ENCODE results near the gene PDGFA.
"Not testable (repeated sequence)": the region's sequence is repeated elsewhere in the genome, so short reads cannot be mapped to it uniquely, and the experiment has no call there.

PDGFA gene

DNA sequence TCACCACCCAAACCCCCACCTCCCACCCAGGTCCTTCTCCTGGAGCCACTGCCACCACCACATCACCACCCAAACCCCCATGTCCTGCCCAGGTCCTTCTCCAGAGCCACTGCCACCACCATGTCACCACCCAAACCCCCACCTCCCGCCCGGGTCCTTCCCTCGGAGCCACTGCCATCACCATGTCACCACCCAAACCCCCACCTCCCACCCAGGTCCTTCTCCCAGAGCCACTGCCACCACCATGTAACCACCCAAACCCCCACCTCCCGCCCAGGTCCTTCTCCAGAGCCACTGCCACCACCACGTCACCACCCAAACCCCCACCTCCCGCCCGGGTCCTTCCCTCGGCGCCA, 31.9 kb upstream of the PDGFA start:
- not testable (repeated sequence) for H3K36me3 ChIP-seq (ENCODE audit: control insufficient read depth, insufficient read depth, low read length); H3K9me3 ChIP-seq (ENCODE audit: control insufficient read depth, insufficient read depth, low read length); H3K27ac ChIP-seq (ENCODE audit: low read length); H3K4me1 ChIP-seq (ENCODE audit: control insufficient read depth, insufficient read depth, low read length); H3K27me3 ChIP-seq (ENCODE audit: control insufficient read depth, insufficient read depth, low read length); H3K4me3 ChIP-seq (ENCODE audit: low read length); DNase-seq (ENCODE audit: low read depth, low spot score)
- no CpG with 5 or more reads among the region's 9 CpGs for WGBS (ENCODE audit: insufficient coverage, insufficient read length)

DNA sequence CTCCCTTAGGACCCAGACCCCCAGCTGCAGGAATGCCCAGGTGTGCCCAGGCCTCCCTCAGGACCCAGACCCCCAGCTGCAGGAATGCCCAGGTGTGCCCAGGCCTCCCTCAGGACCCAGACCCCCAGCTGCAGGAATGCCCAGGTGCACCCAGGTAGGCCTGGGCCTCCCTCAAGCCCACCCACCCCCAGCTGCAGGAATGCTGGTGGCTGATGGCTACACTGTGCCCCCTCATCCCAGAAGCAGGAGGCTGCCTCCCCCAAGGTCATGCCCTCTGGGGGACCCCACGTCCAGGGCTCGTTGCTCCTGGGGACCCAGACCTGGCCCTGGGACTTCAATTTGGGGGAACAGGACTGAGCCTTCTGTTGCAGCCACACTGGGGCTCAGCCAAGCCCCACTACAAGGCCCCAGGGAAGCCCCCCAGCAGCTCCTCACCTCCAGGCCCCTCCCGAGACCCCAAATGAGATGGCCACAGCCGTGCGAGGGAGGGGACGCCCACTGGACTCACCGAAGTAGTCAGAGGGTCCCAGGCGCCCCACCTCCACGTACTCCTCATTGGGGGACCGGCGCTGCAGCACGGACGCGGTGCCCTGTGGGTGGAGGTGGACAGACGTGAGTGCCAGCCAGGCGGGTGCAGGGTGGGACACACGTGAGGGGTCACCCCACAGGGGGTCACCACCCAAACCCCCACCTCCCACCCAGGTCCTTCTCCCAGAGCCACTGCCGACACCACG, 31.4 kb upstream of the PDGFA start:
- H3K27me3 ChIP-seq (ENCODE audit: control insufficient read depth, insufficient read depth, low read length), result no peaks in the 10 kb centered on the region
- WGBS (ENCODE audit: insufficient coverage, insufficient read length), result no CpG with 5 or more reads among the region's 19 CpGs

DNA sequence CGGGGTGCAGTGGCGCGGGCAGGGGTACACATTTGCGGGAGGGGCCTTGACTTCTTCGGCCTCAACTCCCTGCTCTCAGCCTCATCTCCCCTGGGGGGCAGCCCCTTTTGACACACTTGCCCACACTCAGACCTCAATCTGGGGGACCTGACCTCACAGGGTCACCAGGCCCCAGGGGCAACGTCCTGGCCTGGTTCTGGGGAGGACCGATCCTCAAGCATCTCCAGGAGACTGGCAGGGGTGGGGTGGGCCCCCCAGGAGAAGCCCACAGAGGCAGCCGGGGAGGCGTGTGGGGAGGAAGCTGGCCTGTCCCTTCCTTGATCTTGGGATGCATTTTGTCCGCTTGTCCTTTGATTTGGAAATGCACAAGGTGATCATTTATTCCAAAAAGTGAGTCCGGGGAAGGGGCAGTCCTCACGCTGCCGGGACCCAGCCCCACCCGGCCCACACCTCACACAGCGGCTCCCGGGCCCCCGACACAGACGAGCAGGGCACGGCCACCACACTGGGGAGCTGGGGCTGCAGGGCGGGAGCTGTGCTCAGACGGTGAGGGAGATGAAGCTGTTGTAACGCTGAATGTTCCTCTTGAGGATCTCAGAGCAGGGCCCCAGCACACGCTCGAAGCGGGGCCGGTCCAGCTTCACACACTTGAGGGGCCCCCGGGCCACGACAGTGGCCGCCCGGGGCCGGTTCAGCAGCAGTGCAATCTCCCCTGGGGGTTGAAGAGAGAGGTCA, 30.4 kb upstream of the PDGFA start:
- no peaks in the 10 kb centered on the region for H3K4me1 ChIP-seq (ENCODE audit: control insufficient read depth, insufficient read depth, low read length)
- no peak for DNase-seq (ENCODE audit: low read depth, low spot score)
- no peak overlapping the region for H3K4me3 ChIP-seq (ENCODE audit: low read length)
- no peaks in the 10 kb centered on the region for H3K27me3 ChIP-seq (ENCODE audit: control insufficient read depth, insufficient read depth, low read length)
- no peaks in the 10 kb centered on the region for H3K9me3 ChIP-seq (ENCODE audit: control insufficient read depth, insufficient read depth, low read length)
- no CpG with 5 or more reads among the region's 31 CpGs for WGBS (ENCODE audit: insufficient coverage, insufficient read length)
- no peak overlapping the region for H3K27ac ChIP-seq (ENCODE audit: low read length)
- no peaks in the 10 kb centered on the region; the same call in 1 of the 2 replicates for H3K36me3 ChIP-seq (ENCODE audit: control insufficient read depth, insufficient read depth, low read length)

More for the DNA sequence above, 31.4 kb upstream of the PDGFA start:
- H3K4me1 ChIP-seq (ENCODE audit: control insufficient read depth, insufficient read depth, low read length), result no peaks in the 10 kb centered on the region
- no peaks in the 10 kb centered on the region; the same call in 1 of the 2 replicates for H3K36me3 ChIP-seq (ENCODE audit: control insufficient read depth, insufficient read depth, low read length)
- H3K27ac ChIP-seq (ENCODE audit: low read length), result no peak overlapping the region
- H3K9me3 ChIP-seq (ENCODE audit: control insufficient read depth, insufficient read depth, low read length), result no peaks in the 10 kb centered on the region
- H3K4me3 ChIP-seq (ENCODE audit: low read length), result no peak overlapping the region
- no peak for DNase-seq (ENCODE audit: low read depth, low spot score)

GRCh38 chr7:549066-549890, 29.6 kb upstream of the PDGFA start:
- H3K27ac ChIP-seq (ENCODE audit: low read length), result no peak overlapping the region
- WGBS (ENCODE audit: insufficient coverage, insufficient read length), result no CpG with 5 or more reads among the region's 43 CpGs

GRCh38 chr7:548401-548800, 28.8 kb upstream of the PDGFA start:
- no peak for DNase-seq (ENCODE audit: low read depth, low spot score)
- H3K4me1 ChIP-seq (ENCODE audit: control insufficient read depth, insufficient read depth, low read length), result no peaks in the 10 kb centered on the region
- WGBS (ENCODE audit: insufficient coverage, insufficient read length), result no CpG with 5 or more reads among the region's 11 CpGs
- no peak overlapping the region for H3K4me3 ChIP-seq (ENCODE audit: low read length)
- no peaks in the 10 kb centered on the region for H3K27me3 ChIP-seq (ENCODE audit: control insufficient read depth, insufficient read depth, low read length)
- H3K36me3 ChIP-seq (ENCODE audit: control insufficient read depth, insufficient read depth, low read length), result no peaks in the 10 kb centered on the region
- H3K27ac ChIP-seq (ENCODE audit: low read length), result no peak overlapping the region
- H3K9me3 ChIP-seq (ENCODE audit: control insufficient read depth, insufficient read depth, low read length), result no peaks in the 10 kb centered on the region

More at GRCh38 chr7:549066-549890, 29.6 kb upstream of the PDGFA start:
- no peaks in the 10 kb centered on the region; the same call in 1 of the 2 replicates for H3K36me3 ChIP-seq (ENCODE audit: control insufficient read depth, insufficient read depth, low read length)
- H3K9me3 ChIP-seq (ENCODE audit: control insufficient read depth, insufficient read depth, low read length), result no peaks in the 10 kb centered on the region
- DNase-seq (ENCODE audit: low read depth, low spot score), result no peak
- no peak overlapping the region for H3K4me3 ChIP-seq (ENCODE audit: low read length)
- H3K4me1 ChIP-seq (ENCODE audit: control insufficient read depth, insufficient read depth, low read length), result no peaks in the 10 kb centered on the region
- no peaks in the 10 kb centered on the region for H3K27me3 ChIP-seq (ENCODE audit: control insufficient read depth, insufficient read depth, low read length)

- no peaks in the 10 kb centered on the region for H3K36me3 ChIP-seq (ENCODE audit: control insufficient read depth, insufficient read depth, low read length)
- H3K9me3 ChIP-seq (ENCODE audit: control insufficient read depth, insufficient read depth, low read length), result no peaks in the 10 kb centered on the region
- no peaks in the 10 kb centered on the region for H3K27me3 ChIP-seq (ENCODE audit: control insufficient read depth, insufficient read depth, low read length)
- H3K4me3 ChIP-seq (ENCODE audit: low read length), result no peak overlapping the region
- H3K27ac ChIP-seq (ENCODE audit: low read length), result no peak overlapping the region
- WGBS (ENCODE audit: insufficient coverage, insufficient read length), result no CpG with 5 or more reads among the region's 16 CpGs
- no peak for DNase-seq (ENCODE audit: low read depth, low spot score)
- H3K4me1 ChIP-seq (ENCODE audit: control insufficient read depth, insufficient read depth, low read length), result no peaks in the 10 kb centered on the region
Measured at GRCh38 chr7:545470-545869, 25.8 kb upstream of the PDGFA start.

GRCh38 chr7:544338-545221, 24.9 kb upstream of the PDGFA start:
- no peaks in the 10 kb centered on the region for H3K27me3 ChIP-seq (ENCODE audit: control insufficient read depth, insufficient read depth, low read length)
- no peak overlapping the region for H3K4me3 ChIP-seq (ENCODE audit: low read length)
- H3K4me1 ChIP-seq (ENCODE audit: control insufficient read depth, insufficient read depth, low read length), result no peaks in the 10 kb centered on the region
- DNase-seq (ENCODE audit: low read depth, low spot score), result no peak
- no CpG with 5 or more reads among the region's 18 CpGs for WGBS (ENCODE audit: insufficient coverage, insufficient read length)
- no peaks in the 10 kb centered on the region for H3K9me3 ChIP-seq (ENCODE audit: control insufficient read depth, insufficient read depth, low read length)
- no peaks in the 10 kb centered on the region for H3K36me3 ChIP-seq (ENCODE audit: control insufficient read depth, insufficient read depth, low read length)
- no peak overlapping the region for H3K27ac ChIP-seq (ENCODE audit: low read length)

DNA sequence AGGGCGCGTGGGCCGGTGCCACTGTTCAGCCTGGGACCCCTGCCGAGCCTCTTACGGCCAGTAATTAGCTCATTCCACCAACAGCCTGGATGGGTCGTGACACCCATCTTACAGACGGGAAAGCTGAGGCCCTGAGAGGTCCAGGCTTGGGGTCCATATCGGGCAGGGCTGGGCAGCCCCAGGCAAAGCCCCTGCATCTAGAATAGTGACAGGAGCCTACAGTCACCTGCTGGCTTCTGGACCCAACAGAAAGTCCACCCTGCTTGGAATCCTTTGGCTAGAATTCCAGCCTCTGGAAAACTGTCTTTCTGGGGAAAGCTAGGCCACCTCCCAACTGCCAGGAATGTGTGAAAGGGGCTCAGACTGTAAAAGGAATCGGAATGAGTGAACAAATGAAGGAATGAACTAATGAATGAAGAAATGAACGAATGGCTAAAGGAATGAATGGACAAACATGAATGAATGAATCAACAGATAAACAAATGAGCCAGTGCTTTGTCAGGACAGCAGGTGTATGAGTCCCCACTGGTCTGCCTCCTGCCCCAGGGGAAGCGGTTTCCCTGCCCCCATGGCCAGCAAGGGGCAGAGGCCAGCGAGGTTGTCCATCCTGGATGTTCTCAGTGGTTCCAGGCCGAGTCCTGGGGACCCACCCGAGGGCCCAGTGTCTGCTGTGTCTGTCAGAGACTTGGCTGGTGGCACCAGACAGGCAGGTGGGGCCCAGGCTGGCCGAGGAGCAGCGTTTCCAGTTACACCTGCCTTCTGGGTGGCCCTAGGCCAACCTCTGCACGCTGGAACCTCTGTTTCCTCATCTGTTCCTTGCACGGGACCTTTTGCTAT, 24.1 kb upstream of the PDGFA start:
- no peak for DNase-seq (ENCODE audit: low read depth, low spot score)
- no peaks in the 10 kb centered on the region for H3K9me3 ChIP-seq (ENCODE audit: control insufficient read depth, insufficient read depth, low read length)
- H3K27ac ChIP-seq (ENCODE audit: low read length), result no peak overlapping the region
- H3K27me3 ChIP-seq (ENCODE audit: control insufficient read depth, insufficient read depth, low read length), result no peaks in the 10 kb centered on the region
- H3K4me3 ChIP-seq (ENCODE audit: low read length), result no peak overlapping the region
- no peaks in the 10 kb centered on the region for H3K36me3 ChIP-seq (ENCODE audit: control insufficient read depth, insufficient read depth, low read length)
- no CpG with 5 or more reads among the region's 18 CpGs for WGBS (ENCODE audit: insufficient coverage, insufficient read length)
- no peaks in the 10 kb centered on the region for H3K4me1 ChIP-seq (ENCODE audit: control insufficient read depth, insufficient read depth, low read length)

GRCh38 chr7:542713-543500, 23.3 kb upstream of the PDGFA start:
- DNase-seq (ENCODE audit: low read depth, low spot score), result no peak
- Histone ChIP-seq H3K9me3 (ENCODE audit: control insufficient read depth, insufficient read depth, low read length) (no peaks in the 10 kb centered on the region), H3K4me1 (ENCODE audit: control insufficient read depth, insufficient read depth, low read length) (no peaks in the 10 kb centered on the region), H3K27me3 (ENCODE audit: control insufficient read depth, insufficient read depth, low read length) (no peaks in the 10 kb centered on the region), H3K4me3 (ENCODE audit: low read length) (no peak overlapping the region), H3K36me3 (ENCODE audit: control insufficient read depth, insufficient read depth, low read length) (no peaks in the 10 kb centered on the region), H3K27ac (ENCODE audit: low read length) (no peak overlapping the region)
- WGBS (ENCODE audit: insufficient coverage, insufficient read length), result no CpG with 5 or more reads among the region's 27 CpGs
